LHCN-M2 (cell line): ENCODE results near the gene MUC16. TPM values are rescaled to one million over a fixed set of nuclear protein-coding genes. Genes with fewer than 3 reads are reported as not detected.

Source experiments
- DNase-seq: peaks from one replicate; pipeline ENCODE4 v3.0.0-alpha.2; 2012; ENCODE audit warnings: low read depth
- total RNA-seq: library from RNA; depleted of rRNA; stranded (reverse); fragments of >200 nt; gene quantifications from 2 replicates; pipeline ENCODE4 v1.2.3, GENCODE V29; 2014; rRNA removed

Gene MUC16
- total RNA-seq, 1 experiment from 2014 or later: not detected

- DNase-seq: no peak
These were observed 778 bp downstream of the MUC16 start for GRCh38 chr19:9009431-9009830.

DNA sequence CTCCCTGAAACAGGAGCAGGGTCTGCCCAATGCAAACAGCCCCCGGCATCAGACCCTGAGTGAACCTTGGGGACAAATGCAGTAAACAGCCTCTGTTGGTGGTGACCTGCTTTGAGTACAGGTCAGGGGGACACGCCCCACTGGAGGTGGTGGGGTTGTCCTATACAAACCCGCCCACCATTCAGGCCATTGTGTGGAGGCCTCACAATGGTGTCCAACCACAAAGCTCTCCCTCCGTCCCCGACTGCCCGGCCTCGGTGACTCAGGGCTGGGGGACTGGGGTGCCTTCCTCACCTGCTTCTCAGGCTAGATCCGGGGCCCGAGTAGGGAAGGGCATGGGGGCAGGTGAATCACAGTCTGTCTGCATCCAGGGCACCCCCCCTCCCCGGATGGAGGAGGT, 1.5 kb downstream of the MUC16 start:
- no peak for DNase-seq

GRCh38 chr19:9000933-9001332, 9.3 kb downstream of the MUC16 start:
- no peak for DNase-seq

DNA sequence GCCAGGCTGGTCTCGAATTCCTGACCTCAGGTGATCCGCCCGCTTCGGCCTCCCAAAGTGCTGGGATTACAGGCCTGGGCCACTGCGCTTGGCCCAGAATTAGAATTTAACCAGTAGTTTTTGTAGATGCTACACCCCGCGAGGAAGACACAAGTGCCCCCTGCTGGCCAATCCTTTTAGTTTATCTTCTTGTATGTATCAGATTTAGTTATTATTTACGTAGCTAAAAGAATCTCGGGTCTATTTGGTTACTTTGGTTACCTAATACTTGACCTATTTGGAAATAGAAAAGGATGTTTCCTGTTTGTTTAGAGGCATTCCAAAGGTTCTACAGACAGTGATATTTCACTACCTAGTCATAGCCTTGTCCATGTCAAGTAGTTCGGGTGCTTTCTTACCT, 22.0 kb downstream of the MUC16 start:
- no peak for DNase-seq

GRCh38 chr19:8986296-8986695, 23.9 kb downstream of the MUC16 start:
- no peak for DNase-seq

DNA sequence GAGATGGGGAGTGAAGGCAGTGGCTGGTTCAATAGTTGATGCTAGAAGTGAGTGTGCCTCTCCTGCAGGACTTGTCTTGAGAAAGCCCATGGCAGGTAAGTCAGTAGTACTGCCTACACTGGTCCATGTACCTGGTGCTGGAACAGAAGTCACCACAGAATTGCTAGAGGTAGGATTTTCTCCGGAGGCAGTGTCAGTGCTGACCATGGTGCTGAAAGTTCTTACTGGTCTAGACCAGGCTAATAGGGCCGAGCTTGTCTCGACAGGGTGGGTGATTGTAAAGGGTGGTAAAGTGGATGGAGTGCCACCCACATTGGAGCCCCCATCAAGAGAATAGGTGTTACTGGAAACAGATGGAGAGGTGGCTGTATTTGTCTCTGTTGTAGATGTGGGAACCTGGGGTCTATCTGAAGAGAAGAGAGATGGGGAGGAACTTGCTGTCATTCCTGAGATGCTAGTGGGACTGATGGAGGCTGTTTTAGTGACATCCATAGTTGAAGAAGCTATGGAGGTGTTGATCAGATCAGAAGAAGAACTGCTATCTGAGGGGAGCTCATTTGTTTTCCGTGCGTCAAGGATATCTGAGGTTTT, 36.6 kb downstream of the MUC16 start:
- no peak for DNase-seq

- DNase-seq: no peak
These were observed 44.3 kb downstream of the MUC16 start for GRCh38 chr19:8965887-8966286.

Other genes with a start within 250 kb of the MUC16 start
- gene ZNF558, start 178.1 kb downstream of the MUC16 start, total RNA-seq: 22.7 and 27.2 TPM in 2 replicates
- not detected in 2 replicates for gene MBD3L1, start 178.0 kb downstream of the MUC16 start, total RNA-seq
- not detected in 2 replicates for gene OR1M1, start 76.7 kb upstream of the MUC16 start, total RNA-seq
- gene OR7G2, start 97.1 kb upstream of the MUC16 start, total RNA-seq: not detected in 2 replicates
- gene OR7G1, start 105.4 kb upstream of the MUC16 start, total RNA-seq: not detected in 2 replicates
- not detected in 2 replicates for gene OR7G3, start 116.5 kb upstream of the MUC16 start, total RNA-seq
- gene ZNF317, start 130.0 kb upstream of the MUC16 start, total RNA-seq: 22.8 and 23.8 TPM in 2 replicates
- gene OR7D2, start 168.6 kb upstream of the MUC16 start, total RNA-seq: 0.17 TPM in 1 of 2 replicates, not detected in the other
- gene OR7D4, start 209.2 kb upstream of the MUC16 start, total RNA-seq: not detected in 2 replicates
- gene OR7E24, start 240.5 kb upstream of the MUC16 start, total RNA-seq: not detected in 2 replicates